ENCODE data around the gene RAB22A. TPM values are rescaled to one million over a fixed set of nuclear protein-coding genes. Genes with fewer than 3 reads are reported as not detected.

RAB22A gene
- total RNA-seq, 3 donors from 2014 or later (not counting 1 experiment from before 2014, with no cell fraction given), result 19.6 to 29.8 (median 28.6) TPM

- DNase-seq (no peak), ATAC-seq (no peak)
- Mint-ChIP-seq H3K36me3 (no peaks in the 10 kb centered on the region), H3K4me3 (no peak overlapping the region), H3K9me3 (peaks cover 0 to 2% of the 10 kb centered on the region in 2 donors), H3K4me1 (no peaks in the 10 kb centered on the region), H3K27me3 (ENCODE audit: low read depth in 2 of 2) (peaks cover 52 to 69% of the 10 kb centered on the region in 2 donors), H3K27ac (no peak overlapping the region)
- no CpG with 5 or more reads among the region's 3 CpGs for whole genome bisulfite sequencing (ENCODE audit: insufficient coverage)
- no peak overlapping the region for H3K4me3 ChIP-seq (ENCODE audit: low read length)
- H3K27me3 ChIP-seq (ENCODE audit: control insufficient read depth, insufficient read depth, low read length), result peaks cover 2% of the 10 kb centered on the region
- H3K36me3 ChIP-seq (ENCODE audit: control insufficient read depth, insufficient read depth, low read length), result no peaks in the 10 kb centered on the region
- intact Hi-C loops (cut with micrococcal nuclease), result no loop called here
- H3K9me3 ChIP-seq (ENCODE audit: control insufficient read depth, insufficient read depth, low read length), result peaks cover 4% of the 10 kb centered on the region
- no peak overlapping the region for H3K27ac ChIP-seq (ENCODE audit: low read length)
- no peak for TF ChIP-seq CTCF (IDR thresholded peaks at IDR 0.05)
- H3K4me1 ChIP-seq (ENCODE audit: control insufficient read depth, insufficient read depth, low read length), result no peaks in the 10 kb centered on the region
These were observed 69.2 kb downstream of the RAB22A start for GRCh38 chr20:58378704-58379103.

- no peaks in the 10 kb centered on the region for H3K36me3 ChIP-seq (ENCODE audit: control insufficient read depth, insufficient read depth, low read length)
- Mint-ChIP-seq H3K27ac (no peak overlapping the region), H3K4me3 (no peak overlapping the region), H3K36me3 (no peaks in the 10 kb centered on the region), H3K4me1 (peaks cover 0 to 4% of the 10 kb centered on the region in 2 donors), H3K27me3 (ENCODE audit: low read depth in 2 of 2) (peaks cover 57 to 87% of the 10 kb centered on the region in 2 donors), H3K9me3 (peaks cover 0 to 2% of the 10 kb centered on the region in 2 donors)
- intact Hi-C loops (cut with micrococcal nuclease), result no loop called here
- no peak for DNase-seq
- no peak for ATAC-seq
- H3K4me3 ChIP-seq (ENCODE audit: low read length), result no peak overlapping the region
- H3K27ac ChIP-seq (ENCODE audit: low read length), result no peak overlapping the region
- peaks cover 4% of the 10 kb centered on the region for H3K9me3 ChIP-seq (ENCODE audit: control insufficient read depth, insufficient read depth, low read length)
- no peaks in the 10 kb centered on the region for H3K4me1 ChIP-seq (ENCODE audit: control insufficient read depth, insufficient read depth, low read length)
- no peak for TF ChIP-seq CTCF (IDR thresholded peaks at IDR 0.05)
- 88% methylated on average over 6 of the region's 7 CpGs for WGBS (ENCODE audit: insufficient coverage)
- H3K27me3 ChIP-seq (ENCODE audit: control insufficient read depth, insufficient read depth, low read length), result peaks cover 2% of the 10 kb centered on the region
These were observed 72.1 kb downstream of the RAB22A start for GRCh38 chr20:58381627-58382026.

GRCh38 chr20:58382096-58382495 lies 72.6 kb downstream of the RAB22A start:
- Histone ChIP-seq H3K4me3 (ENCODE audit: low read length) (no peak overlapping the region), H3K9me3 (ENCODE audit: control insufficient read depth, insufficient read depth, low read length) (peaks cover 4% of the 10 kb centered on the region), H3K27me3 (ENCODE audit: control insufficient read depth, insufficient read depth, low read length) (peaks cover 2% of the 10 kb centered on the region), H3K4me1 (ENCODE audit: control insufficient read depth, insufficient read depth, low read length) (no peaks in the 10 kb centered on the region), H3K27ac (ENCODE audit: low read length) (no peak overlapping the region), H3K36me3 (ENCODE audit: control insufficient read depth, insufficient read depth, low read length) (no peaks in the 10 kb centered on the region)
- H3K27me3 Mint-ChIP-seq (ENCODE audit: low read depth in 2 of 2), result peaks cover 61 to 87% of the 10 kb centered on the region in 2 donors
- H3K36me3 Mint-ChIP-seq, result no peaks in the 10 kb centered on the region
- peaks cover 0 to 2% of the 10 kb centered on the region in 2 donors for H3K9me3 Mint-ChIP-seq
- intact Hi-C loops (cut with micrococcal nuclease), result no loop called here
- H3K27ac Mint-ChIP-seq, result no peak overlapping the region
- no peak for DNase-seq
- H3K4me3 Mint-ChIP-seq, result no peak overlapping the region
- no peak for TF ChIP-seq CTCF (IDR thresholded peaks at IDR 0.05)
- 93% methylated on average over 4 of the region's 4 CpGs for WGBS (ENCODE audit: insufficient coverage)
- peaks cover 0 to 4% of the 10 kb centered on the region in 2 donors for H3K4me1 Mint-ChIP-seq
- no peak for ATAC-seq

- no peak overlapping the region for H3K27ac ChIP-seq (ENCODE audit: low read length)
- no peak for TF ChIP-seq CTCF (IDR thresholded peaks at IDR 0.05)
- Mint-ChIP-seq H3K4me3 (no peak overlapping the region), H3K9me3 (peaks cover 0 to 2% of the 10 kb centered on the region in 2 donors), H3K27ac (no peak overlapping the region), H3K36me3 (no peaks in the 10 kb centered on the region), H3K27me3 (ENCODE audit: low read depth in 2 of 2) (peaks cover 45 to 61% of the 10 kb centered on the region in 2 donors), H3K4me1 (peaks cover 3 to 7% of the 10 kb centered on the region in 2 donors)
- WGBS (ENCODE audit: insufficient coverage), result 93% methylated on average over 5 of the region's 5 CpGs
- H3K9me3 ChIP-seq (ENCODE audit: control insufficient read depth, insufficient read depth, low read length), result peaks cover 4% of the 10 kb centered on the region
- H3K27me3 ChIP-seq (ENCODE audit: control insufficient read depth, insufficient read depth, low read length), result no peaks in the 10 kb centered on the region
- no peaks in the 10 kb centered on the region for H3K36me3 ChIP-seq (ENCODE audit: control insufficient read depth, insufficient read depth, low read length)
- peaks cover 3% of the 10 kb centered on the region for H3K4me1 ChIP-seq (ENCODE audit: control insufficient read depth, insufficient read depth, low read length)
- intact Hi-C loops (cut with micrococcal nuclease), result loop anchor here (5.0 kb wide), 1 partner anchor 78 kb away; the partner anchor contains the start of gene RAB22A
- no peak for ATAC-seq
- no peak for DNase-seq
- H3K4me3 ChIP-seq (ENCODE audit: low read length), result no peak overlapping the region
These were observed 75.3 kb downstream of the RAB22A start for GRCh38 chr20:58384821-58385220.

Measured in natural killer cell (primary cell).